ENCODE measurements around the gene JDP2.

Gene JDP2

DNA sequence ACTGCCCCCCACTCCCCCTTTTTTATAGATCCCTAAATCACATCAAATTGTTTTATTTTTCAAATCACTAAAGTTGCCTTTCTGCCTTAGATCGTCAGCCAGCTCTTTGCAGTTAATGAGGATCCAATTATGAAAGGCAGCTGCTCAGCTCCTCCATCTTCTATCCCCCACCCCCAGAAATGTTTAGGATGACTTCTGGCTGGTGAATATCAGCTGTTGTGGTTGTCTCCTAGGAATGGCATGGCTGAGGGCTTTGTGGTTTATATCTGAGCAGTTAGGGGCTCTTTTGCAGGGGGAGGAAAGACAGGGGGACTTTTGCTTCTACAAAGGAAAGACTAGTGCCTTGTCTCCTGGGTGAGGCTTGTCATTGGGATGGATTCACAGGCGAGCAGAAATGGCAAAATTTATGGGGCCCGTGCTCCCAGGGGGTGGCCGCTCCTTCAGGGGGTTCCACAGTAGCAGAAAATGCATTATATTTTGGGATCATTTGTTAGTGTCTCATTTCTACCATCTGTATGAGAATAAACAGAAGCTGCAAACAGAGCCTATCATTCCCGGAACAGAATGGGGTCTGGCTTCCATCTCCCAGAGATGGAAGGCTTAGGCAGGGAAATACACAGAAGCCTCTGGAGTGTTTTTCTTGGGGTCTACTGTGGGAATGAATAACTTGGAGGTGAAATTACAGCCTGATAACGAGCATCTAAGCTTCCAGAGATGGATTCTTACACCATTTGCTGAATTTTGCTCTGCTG is 6.5 kb downstream of the JDP2 start:
- H3K4me3 ChIP-seq (ENCODE audit: low read depth, low read length): no peak overlapping the region
- DNase-seq (ENCODE audit: low read depth): no peak
- TF ChIP-seq, protein P1, sequence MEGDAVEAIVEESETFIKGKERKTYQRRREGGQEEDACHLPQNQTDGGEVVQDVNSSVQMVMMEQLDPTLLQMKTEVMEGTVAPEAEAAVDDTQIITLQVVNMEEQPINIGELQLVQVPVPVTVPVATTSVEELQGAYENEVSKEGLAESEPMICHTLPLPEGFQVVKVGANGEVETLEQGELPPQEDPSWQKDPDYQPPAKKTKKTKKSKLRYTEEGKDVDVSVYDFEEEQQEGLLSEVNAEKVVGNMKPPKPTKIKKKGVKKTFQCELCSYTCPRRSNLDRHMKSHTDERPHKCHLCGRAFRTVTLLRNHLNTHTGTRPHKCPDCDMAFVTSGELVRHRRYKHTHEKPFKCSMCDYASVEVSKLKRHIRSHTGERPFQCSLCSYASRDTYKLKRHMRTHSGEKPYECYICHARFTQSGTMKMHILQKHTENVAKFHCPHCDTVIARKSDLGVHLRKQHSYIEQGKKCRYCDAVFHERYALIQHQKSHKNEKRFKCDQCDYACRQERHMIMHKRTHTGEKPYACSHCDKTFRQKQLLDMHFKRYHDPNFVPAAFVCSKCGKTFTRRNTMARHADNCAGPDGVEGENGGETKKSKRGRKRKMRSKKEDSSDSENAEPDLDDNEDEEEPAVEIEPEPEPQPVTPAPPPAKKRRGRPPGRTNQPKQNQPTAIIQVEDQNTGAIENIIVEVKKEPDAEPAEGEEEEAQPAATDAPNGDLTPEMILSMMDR (IDR thresholded peaks at IDR 0.05; ENCODE audit: low read depth, low read length, missing control alignments): no peak
- in situ Hi-C loops (cut with HindIII; ENCODE audit: low sequenced_read_pairs): no loop called here

DNA sequence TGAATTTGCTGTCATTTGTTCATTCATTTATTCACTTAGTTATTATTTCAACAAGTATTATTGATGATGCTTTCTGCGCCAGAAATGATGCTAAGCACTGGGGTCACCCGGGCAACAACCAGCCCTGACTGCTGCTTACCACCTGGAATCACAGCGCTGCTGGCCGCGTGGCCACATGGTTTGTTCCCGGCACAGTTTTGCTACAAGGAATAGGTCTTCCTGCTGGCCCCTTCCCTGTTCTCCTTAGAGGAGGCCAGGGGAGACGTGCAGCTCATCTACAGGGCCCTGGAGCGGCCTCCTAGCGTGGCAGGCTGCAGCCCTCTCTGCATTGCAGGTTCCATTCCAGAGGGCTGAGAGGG is 7.0 kb downstream of the JDP2 start:
- H3K4me3 ChIP-seq (ENCODE audit: low read depth, low read length): no peak overlapping the region
- no peak for DNase-seq (ENCODE audit: low read depth)
- in situ Hi-C loops (cut with HindIII; ENCODE audit: low sequenced_read_pairs): no loop called here
- TF ChIP-seq, protein P1 (IDR thresholded peaks at IDR 0.05; ENCODE audit: low read depth, low read length, missing control alignments): no peak

GRCh38 chr14:75435473-75435872 is 7.7 kb downstream of the JDP2 start:
- TF ChIP-seq, protein P1 (IDR thresholded peaks at IDR 0.05; ENCODE audit: low read depth, low read length, missing control alignments): no peak
- in situ Hi-C loops (cut with HindIII; ENCODE audit: low sequenced_read_pairs): no loop called here
- H3K4me3 ChIP-seq (ENCODE audit: low read depth, low read length): no peak overlapping the region
- no peak for DNase-seq (ENCODE audit: low read depth)

- TF ChIP-seq, protein P1 (IDR thresholded peaks at IDR 0.05; ENCODE audit: low read depth, low read length, missing control alignments): no peak
- no peak for DNase-seq (ENCODE audit: low read depth)
- H3K4me3 ChIP-seq (ENCODE audit: low read depth, low read length): no peak overlapping the region
- in situ Hi-C loops (cut with HindIII; ENCODE audit: low sequenced_read_pairs): no loop called here
Observed at GRCh38 chr14:75437201-75438143, 9.7 kb downstream of the JDP2 start.

- no peak for DNase-seq (ENCODE audit: low read depth)
- TF ChIP-seq, protein P1 (IDR thresholded peaks at IDR 0.05; ENCODE audit: low read depth, low read length, missing control alignments): no peak
- H3K4me3 ChIP-seq (ENCODE audit: low read depth, low read length): no peak overlapping the region
- in situ Hi-C loops (cut with HindIII; ENCODE audit: low sequenced_read_pairs): no loop called here
Observed at GRCh38 chr14:75438486-75439080, 10.8 kb downstream of the JDP2 start.

- DNase-seq (ENCODE audit: low read depth): no peak
- H3K4me3 ChIP-seq (ENCODE audit: low read depth, low read length): no peak overlapping the region
- in situ Hi-C loops (cut with HindIII; ENCODE audit: low sequenced_read_pairs): no loop called here
- TF ChIP-seq, protein P1 (IDR thresholded peaks at IDR 0.05; ENCODE audit: low read depth, low read length, missing control alignments): no peak
Observed at GRCh38 chr14:75439989-75440388, 12.2 kb downstream of the JDP2 start.

Data from astrocyte of the cerebellum (primary cell).